ENCODE results near the gene ZNF500. TPM values are rescaled to one million over a fixed set of nuclear protein-coding genes. Genes with fewer than 3 reads are reported as not detected.
"Not testable (repeated sequence)": the region's sequence is repeated elsewhere in the genome, so short reads cannot be mapped to it uniquely, and the experiment has no call there.

ZNF500 gene
- total and polyA plus RNA-seq, 2 of the 4 experiments (the other 2 are of a cell fraction) = 4.5 to 5.9 TPM

DNA sequence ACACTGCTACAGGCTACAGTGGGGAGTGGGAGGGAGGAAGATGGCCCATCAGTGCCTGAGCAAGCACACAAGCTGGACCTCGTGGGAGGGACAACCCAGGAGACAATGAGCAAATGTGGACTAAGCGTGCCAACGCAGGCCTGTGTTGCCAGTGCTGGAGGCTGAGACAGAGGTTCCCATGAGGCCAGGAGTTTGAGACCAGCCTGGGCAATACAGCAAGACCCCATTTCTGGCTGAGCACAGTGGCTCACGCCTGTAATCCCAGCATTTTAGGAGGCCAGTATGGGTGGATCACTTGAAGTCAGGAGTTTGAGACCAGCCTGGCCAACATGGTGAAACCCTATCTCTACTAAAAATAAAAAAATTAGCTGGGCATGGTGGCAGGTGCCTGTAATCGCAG lies 28.6 kb downstream of the ZNF500 start:
- H3K4me1 ChIP-seq (ENCODE audit: control insufficient read depth, insufficient read depth, low read length); dilution Hi-C loops (cut with HindIII; ENCODE audit: low sequenced_read_pairs, unreplicated experiment); H3K14ac ChIP-seq (replicated peaks; ENCODE audit: low read depth, low read length); H3K23ac ChIP-seq (ENCODE audit: low read depth, low read length); H2BK120ac ChIP-seq (ENCODE audit: low read depth, low read length); H3K18ac ChIP-seq (ENCODE audit: low read depth, low read length); H2AK5ac ChIP-seq (ENCODE audit: low read depth, low read length); ATAC-seq (ENCODE audit: low read depth); H2AFZ ChIP-seq (replicated peaks; ENCODE audit: low read length, poor library complexity); H4K5ac ChIP-seq (ENCODE audit: low read depth, low read length); H3K79me1 ChIP-seq (ENCODE audit: low read depth in 1 of 2, low read length in 2 of 2); H3K9me1 ChIP-seq (ENCODE audit: insufficient read depth, low read length); H4K91ac ChIP-seq (ENCODE audit: insufficient read depth, low read depth, low read length); H2BK5ac ChIP-seq (ENCODE audit: low read depth, low read length, poor library complexity, severe bottlenecking); H2AK9ac ChIP-seq (replicated peaks; ENCODE audit: low read depth, low read length, poor library complexity); intact Hi-C loops (cut with micrococcal nuclease); DNase-seq; BruUV-seq (replicated peaks); H3K9me3 ChIP-seq (ENCODE audit: control insufficient read depth, insufficient read depth, low read length); H3K27me3 ChIP-seq (ENCODE audit: control insufficient read depth, insufficient read depth, low read length); H3K9ac ChIP-seq (ENCODE audit: low read depth, low read length); H3K36me3 ChIP-seq (ENCODE audit: control insufficient read depth, insufficient read depth, low read length); in situ Hi-C loops (cut with MboI; ENCODE audit: low sequenced_read_pairs); H3K27ac ChIP-seq (ENCODE audit: insufficient read depth, low read length); H3K4ac ChIP-seq (ENCODE audit: low read depth, low read length); H3K56ac ChIP-seq (ENCODE audit: extremely low read depth, insufficient read depth, low read length); CTCF ChIA-PET; H2BK20ac ChIP-seq (ENCODE audit: low read depth, low read length); POLR2A ChIA-PET (ENCODE audit: unreplicated experiment); H4K8ac ChIP-seq (ENCODE audit: low read depth in 2 of 2, low read length in 2 of 2); H4K20me1 ChIP-seq (ENCODE audit: insufficient read depth, low read length); H2BK15ac ChIP-seq (ENCODE audit: low read depth, low read length); H3K4me3 ChIP-seq (ENCODE audit: insufficient read depth, low read depth, low read length); H3K4me2 ChIP-seq (ENCODE audit: low read depth, low read length): not testable (repeated sequence)
- WGBS, 2 experiments (ENCODE audit: extremely low coverage in 2 of 2, insufficient read length in 1 of 2) = 100% methylated on average over 2 of the region's 5 CpGs; no CpG with 5 or more reads in 1 of the 2 experiments
